OCI-LY7 (cell line): Measurements from ENCODE around the gene SPACA4. TPM values are rescaled to one million over a fixed set of nuclear protein-coding genes. Genes with fewer than 3 reads are reported as not detected.

Experiments used
- BruUV-seq: library from RNA; stranded (reverse); fragments of 400-500 nt; replicated peaks from 2 replicates; lab custom pipeline; 2021; lab: Mats Ljungman, UMichigan
- CTCF ChIA-PET: fragments of 300-600 bp; sonication (Branson Sonifier 250); formaldehyde crosslinking; loops from one replicate; lab custom pipeline; 2022; ENCODE audit warnings: antibody characterized with exemption; ENCODE audit not compliant: unreplicated experiment; lab: Charles Lee
- POLR2A ChIA-PET: fragments of 300-600 bp; sonication (Branson Sonifier 250); formaldehyde crosslinking; loops from one replicate; lab custom pipeline; 2022; ENCODE audit warnings: antibody characterized with exemption; lab: Charles Lee
- DNase-seq: peaks from one replicate; pipeline ENCODE4 v3.0.0-alpha.2; 2015; ENCODE audit warnings: low spot score
- H2AFZ ChIP-seq: fragments of 200-600 bp; sonication (generic), shearing (Covaris generic); 2 replicates; pipeline ENCODE4 v1.6.1; 2014; ENCODE audit warnings: mild to moderate bottlenecking, antibody characterized with exemption, low read length, moderate library complexity
- H3K27ac ChIP-seq: fragments of 200-600 bp; sonication (generic); 2 replicates; pipeline ENCODE4 v1.5.1; 2014; ENCODE audit warnings: mixed run types, low read depth, mild to moderate bottlenecking, moderate library complexity, low read length, inconsistent platforms; ENCODE audit not compliant: poor library complexity, severe bottlenecking
- H3K36me3 ChIP-seq: fragments of 200-600 bp; sonication (generic); 2 replicates; pipeline ENCODE4 v1.6.1; 2014; ENCODE audit warnings: mild to moderate bottlenecking, antibody characterized with exemption, low read length, moderate library complexity, mixed read lengths; ENCODE audit not compliant: insufficient read depth
- H3K4me1 ChIP-seq: fragments of 200-600 bp; sonication (generic); 2 replicates; pipeline ENCODE4 v1.5.1; 2014; ENCODE audit warnings: mild to moderate bottlenecking, low read length; ENCODE audit not compliant: insufficient read depth, poor library complexity, severe bottlenecking
- H3K4me2 ChIP-seq: fragments of 200-600 bp; sonication (generic); 2 replicates; pipeline ENCODE4 v1.6.1; 2014; ENCODE audit warnings: mild to moderate bottlenecking, low read length
- H3K4me3 ChIP-seq: fragments of 200-600 bp; sonication (generic); 2 replicates; pipeline ENCODE4 v1.5.1; 2014; ENCODE audit warnings: mild to moderate bottlenecking, low read depth, low read length; ENCODE audit not compliant: poor library complexity, severe bottlenecking
- H3K79me2 ChIP-seq: fragments of 200-600 bp; sonication (generic); 2 replicates; pipeline ENCODE4 v1.6.1; 2016; ENCODE audit warnings: low read depth, mild to moderate bottlenecking, low read length, moderate library complexity, mixed read lengths; ENCODE audit not compliant: insufficient read depth
- H3K9me2 ChIP-seq: fragments of 200-600 bp; sonication (generic); 2 replicates; pipeline ENCODE4 v1.6.1; 2016; ENCODE audit warnings: mild to moderate bottlenecking, low read length, mixed read lengths; ENCODE audit not compliant: insufficient read depth
- H3K9me3 ChIP-seq: fragments of 200-600 bp; sonication (generic); 2 replicates; pipeline ENCODE4 v1.6.1; 2014; ENCODE audit warnings: mild to moderate bottlenecking, mixed run types, low read length, mixed read lengths
- H4K20me1 ChIP-seq: fragments of 200-600 bp; sonication (generic); 2 replicates; pipeline ENCODE4 v1.6.1; 2014; ENCODE audit warnings: mild to moderate bottlenecking, antibody characterized with exemption, low read length, moderate library complexity, mixed read lengths; ENCODE audit not compliant: insufficient read depth
- CTCF ChIP-seq: fragments of 200-600 bp; sonication (generic); conservative IDR thresholded peaks from 2 replicates; pipeline ENCODE4 v1.5.1; 2014; ENCODE audit warnings: mild to moderate bottlenecking, antibody characterized with exemption, low read length, moderate library complexity, mixed read lengths
- EZH2phosphoT487 ChIP-seq: fragments of 200-600 bp; sonication (generic); IDR thresholded peaks from 2 replicates; pipeline ENCODE4 v1.6.1; 2018; ENCODE audit warnings: low read depth, borderline replicate concordance, mild to moderate bottlenecking, mixed run types, antibody characterized with exemption, low read length, moderate library complexity, mixed read lengths
- intact Hi-C: fragments of 100-400 bp; cut with micrococcal nuclease; formaldehyde crosslinking; loops from one replicate; pipeline ENCODE4 v1.10.0; 2022; ENCODE audit not compliant: unreplicated experiment
- total RNA-seq, 2 experiments: library from RNA; depleted of rRNA in 1 of 2; stranded (reverse); fragments of >200 nt in 1 of 2; shearing (Covaris generic) in 1 of 2; gene quantifications; 2 replicates each; pipeline ENCODE4 v1.2.3, GENCODE V29; 2014 to 2022

Gene SPACA4
- total RNA-seq, 2 experiments from 2014 or later = not detected

DNA sequence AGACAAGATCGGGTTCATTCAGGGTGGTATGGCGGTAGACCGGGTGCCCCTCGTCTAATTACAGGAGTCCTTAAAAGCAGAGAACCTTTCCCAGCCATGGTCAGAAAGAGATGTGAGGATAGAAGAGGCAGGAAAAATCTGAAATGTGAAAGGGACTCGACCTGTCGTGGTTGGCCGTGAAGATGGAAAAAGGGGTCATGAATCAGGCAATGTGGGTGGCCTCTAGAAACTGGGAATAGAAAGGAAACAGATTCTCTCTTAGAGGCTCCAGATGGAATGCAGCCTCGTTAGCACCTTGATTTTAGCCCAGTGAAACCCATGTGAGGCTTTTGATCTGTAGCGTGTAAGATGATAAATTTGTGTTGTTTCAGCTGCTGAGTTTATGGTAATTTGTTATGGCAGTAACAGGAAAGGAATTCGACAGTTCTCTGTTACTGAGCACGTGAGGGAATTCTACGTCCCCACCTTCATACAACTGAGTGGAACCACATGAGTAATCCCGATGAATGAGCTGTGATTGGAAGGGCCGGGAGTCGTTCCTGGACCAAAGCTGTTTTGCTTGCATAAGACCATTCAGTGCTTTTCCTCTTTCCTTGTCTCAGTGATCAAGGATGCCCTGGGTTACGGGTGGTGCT lies 50.4 kb downstream of the SPACA4 start:
- BruUV-seq = no TSS peak
- H3K79me2 ChIP-seq = no peaks in the 10 kb centered on the region
- TF ChIP-seq CTCF (no peak), EZH2phosphoT487 (no peak)
- H3K4me1 ChIP-seq = peaks cover 11% of the 10 kb centered on the region
- no peaks in the 10 kb centered on the region for H3K36me3 ChIP-seq
- ChIA-PET POLR2A (no interaction called here), CTCF (no interaction called here)
- no peaks in the 10 kb centered on the region for H4K20me1 ChIP-seq
- H3K9me2 ChIP-seq = no peaks in the 10 kb centered on the region
- no peak for DNase-seq
- no peak overlapping the region for H3K4me3 ChIP-seq
- no peak overlapping the region for H3K4me2 ChIP-seq
- no peaks in the 10 kb centered on the region for H3K9me3 ChIP-seq
- no peak overlapping the region for H3K27ac ChIP-seq
- intact Hi-C loops = no loop called here
- no peak overlapping the region for H2AFZ ChIP-seq

Other genes with a start within 250 kb of the SPACA4 start
- gene TMEM143, start 242.8 kb upstream of the SPACA4 start, total RNA-seq (2014; rRNA removed; shearing (Covaris generic)) = 18.2 and 31.1 TPM in 2 replicates
- 31.4 and 37.9 TPM in 2 replicates for gene TMEM143, start 242.8 kb upstream of the SPACA4 start, total RNA-seq (2022)
- 0.38 and 0.51 TPM in 2 replicates for gene SYNGR4, start 242.4 kb upstream of the SPACA4 start, total RNA-seq (2014; rRNA removed; shearing (Covaris generic))
- gene SYNGR4, start 242.4 kb upstream of the SPACA4 start, total RNA-seq (2022) = 1.0 and 1.2 TPM in 2 replicates
- gene KDELR1, start 215.2 kb upstream of the SPACA4 start, total RNA-seq (2014; rRNA removed; shearing (Covaris generic)) = 26.2 and 38.8 TPM in 2 replicates
- gene KDELR1, start 215.2 kb upstream of the SPACA4 start, total RNA-seq (2022) = 63.8 and 74.0 TPM in 2 replicates
- not detected in 2 replicates for gene GRIN2D, start 213.1 kb upstream of the SPACA4 start, total RNA-seq (2014; rRNA removed; shearing (Covaris generic))
- 0.06 and 0.11 TPM in 2 replicates for gene GRIN2D, start 213.1 kb upstream of the SPACA4 start, total RNA-seq (2022)
- gene GRWD1, start 160.8 kb upstream of the SPACA4 start, total RNA-seq (2014; rRNA removed; shearing (Covaris generic)) = 34.4 and 35.8 TPM in 2 replicates
- 26.3 and 32.1 TPM in 2 replicates for gene GRWD1, start 160.8 kb upstream of the SPACA4 start, total RNA-seq (2022)
- gene KCNJ14, start 151.2 kb upstream of the SPACA4 start, total RNA-seq (2014; rRNA removed; shearing (Covaris generic)) = 0.57 and 0.85 TPM in 2 replicates
- gene KCNJ14, start 151.2 kb upstream of the SPACA4 start, total RNA-seq (2022) = 2.5 and 2.6 TPM in 2 replicates
- gene CYTH2, start 137.4 kb upstream of the SPACA4 start, total RNA-seq (2014; rRNA removed; shearing (Covaris generic)) = 44.0 and 46.6 TPM in 2 replicates
- 53.2 and 74.8 TPM in 2 replicates for gene CYTH2, start 137.4 kb upstream of the SPACA4 start, total RNA-seq (2022)
- 1.3 and 2.3 TPM in 2 replicates for gene LMTK3, start 94.9 kb upstream of the SPACA4 start, total RNA-seq (2014; rRNA removed; shearing (Covaris generic))
- gene LMTK3, start 94.9 kb upstream of the SPACA4 start, total RNA-seq (2022) = 9.7 and 11.5 TPM in 2 replicates
- gene SULT2B1, start 54.6 kb upstream of the SPACA4 start, total RNA-seq (2014; rRNA removed; shearing (Covaris generic)) = not detected in 2 replicates
- not detected in 2 replicates for gene SULT2B1, start 54.6 kb upstream of the SPACA4 start, total RNA-seq (2022)
- gene FAM83E, start 8.3 kb downstream of the SPACA4 start, total RNA-seq (2014; rRNA removed; shearing (Covaris generic)) = 3.7 and 6.2 TPM in 2 replicates
- 3.0 and 5.6 TPM in 2 replicates for gene FAM83E, start 8.3 kb downstream of the SPACA4 start, total RNA-seq (2022)
- 3,527 and 5,064 TPM in 2 replicates for gene RPL18, start 12.4 kb downstream of the SPACA4 start, total RNA-seq (2014; rRNA removed; shearing (Covaris generic))
- 1,333 and 1,494 TPM in 2 replicates for gene RPL18, start 12.4 kb downstream of the SPACA4 start, total RNA-seq (2022)
- 12.4 and 18.2 TPM in 2 replicates for gene SPHK2, start 12.8 kb downstream of the SPACA4 start, total RNA-seq (2014; rRNA removed; shearing (Covaris generic))
- 33.3 and 34.8 TPM in 2 replicates for gene SPHK2, start 12.8 kb downstream of the SPACA4 start, total RNA-seq (2022)
- 20.8 and 35.6 TPM in 2 replicates for gene DBP, start 30.6 kb downstream of the SPACA4 start, total RNA-seq (2014; rRNA removed; shearing (Covaris generic))
- 15.7 and 19.0 TPM in 2 replicates for gene DBP, start 30.6 kb downstream of the SPACA4 start, total RNA-seq (2022)
- 2.5 and 2.7 TPM in 2 replicates for gene CA11, start 39.4 kb downstream of the SPACA4 start, total RNA-seq (2014; rRNA removed; shearing (Covaris generic))
- 4.6 and 10.8 TPM in 2 replicates for gene CA11, start 39.4 kb downstream of the SPACA4 start, total RNA-seq (2022)
- 0.16 TPM in 1 of 2 replicates, not detected in the other for gene NTN5, start 66.3 kb downstream of the SPACA4 start, total RNA-seq (2014; rRNA removed; shearing (Covaris generic))
- 0.20 and 0.53 TPM in 2 replicates for gene NTN5, start 66.3 kb downstream of the SPACA4 start, total RNA-seq (2022)
- not detected in 2 replicates for gene FUT2, start 89.2 kb downstream of the SPACA4 start, total RNA-seq (2014; rRNA removed; shearing (Covaris generic))
- gene FUT2, start 89.2 kb downstream of the SPACA4 start, total RNA-seq (2022) = not detected in 2 replicates
- gene MAMSTR, start 113.0 kb downstream of the SPACA4 start, total RNA-seq (2014; rRNA removed; shearing (Covaris generic)) = 1.1 and 1.2 TPM in 2 replicates
- 1.2 and 1.8 TPM in 2 replicates for gene MAMSTR, start 113.0 kb downstream of the SPACA4 start, total RNA-seq (2022)
- gene RASIP1, start 133.9 kb downstream of the SPACA4 start, total RNA-seq (2014; rRNA removed; shearing (Covaris generic)) = 0.09 TPM in 1 of 2 replicates, not detected in the other
- 0.31 and 0.36 TPM in 2 replicates for gene RASIP1, start 133.9 kb downstream of the SPACA4 start, total RNA-seq (2022)
- gene IZUMO1, start 140.2 kb downstream of the SPACA4 start, total RNA-seq (2014; rRNA removed; shearing (Covaris generic)) = not detected in 2 replicates
- not detected in 2 replicates for gene IZUMO1, start 140.2 kb downstream of the SPACA4 start, total RNA-seq (2022)
- gene FUT1, start 145.9 kb downstream of the SPACA4 start, total RNA-seq (2014; rRNA removed; shearing (Covaris generic)) = 0.03 and 0.08 TPM in 2 replicates
- gene FUT1, start 145.9 kb downstream of the SPACA4 start, total RNA-seq (2022) = not detected in 2 replicates
- gene FGF21, start 148.8 kb downstream of the SPACA4 start, total RNA-seq (2014; rRNA removed; shearing (Covaris generic)) = not detected in 2 replicates
- not detected in 2 replicates for gene FGF21, start 148.8 kb downstream of the SPACA4 start, total RNA-seq (2022)
- gene BCAT2, start 204.3 kb downstream of the SPACA4 start, total RNA-seq (2014; rRNA removed; shearing (Covaris generic)) = 44.5 and 47.2 TPM in 2 replicates
- 35.9 and 53.0 TPM in 2 replicates for gene BCAT2, start 204.3 kb downstream of the SPACA4 start, total RNA-seq (2022)
- 4.5 and 4.9 TPM in 2 replicates for gene HSD17B14, start 229.7 kb downstream of the SPACA4 start, total RNA-seq (2014; rRNA removed; shearing (Covaris generic))
- 1.8 and 3.2 TPM in 2 replicates for gene HSD17B14, start 229.7 kb downstream of the SPACA4 start, total RNA-seq (2022)